Pancreas (tissue), 10 donors: ENCODE results near the gene CPED1. TPM values are rescaled to one million over a fixed set of nuclear protein-coding genes. Genes with fewer than 3 reads are reported as not detected.

ENCODE experiments used
- ATAC-seq, 4 donors: fragments of 200-7000 bp; cut with Tn5 transposase; one replicate each; pipeline versions ENCODE4 v1.8.0 to v1.9.1; 2020; ENCODE audit warnings: mild to moderate bottlenecking in 4 of 4, moderate library complexity in 4 of 4
- DNase-seq, 6 donors: peaks; one replicate each; pipeline ENCODE4 v3.0.0-alpha.2; 2020
- FAIRE-seq: peaks from 2 replicates; lab custom pipeline; 2012; peaks lifted over from hg19 to GRCh38; lab: Jason Lieb, UNC
- H3K27ac ChIP-seq, 4 donors: fragments of 200-600 bp; sonication (generic); 1 replicate in 3 of 4; 2 replicates in 1 of 4; pipeline versions ENCODE4 v1.5.0 to v1.8.0; 2020
- H3K27me3 ChIP-seq, 4 donors: fragments of 200-600 bp; one replicate each; pipeline ENCODE4 v1.8.0; 2021
- H3K36me3 ChIP-seq, 3 donors: fragments of 200-600 bp; sonication (generic) in 1 of 3; one replicate each; pipeline versions ENCODE4 v1.5.0 to v1.8.0; 2020 to 2021
- H3K4me1 ChIP-seq, 3 donors: fragments of 200-600 bp; one replicate each; pipeline ENCODE4 v1.8.0; 2021
- H3K4me3 ChIP-seq, 4 donors: fragments of 200-600 bp; sonication (generic) in 2 of 4; one replicate each; pipeline versions ENCODE4 v1.5.0 to v1.8.0; 2020 to 2021
- H3K9me3 ChIP-seq, 4 donors: fragments of 200-600 bp; one replicate each; pipeline ENCODE4 v1.8.0; 2021
- WGBS, 2 donors: extraction: QIAGEN DNeasy Blood & Tissue Kit; methylation state at CpG; one replicate each; pipeline ENCODE4 v1.1.7; 2013; 5-methylcytosine and 5-hydroxymethylcytosine counted together
- intact Hi-C, 3 donors: fragments of 100-400 bp; cut with DNase I; formaldehyde crosslinking; loops; one replicate each; pipeline versions ENCODE4 v1.11.1 to v1.14.2; 2022
- polyA plus RNA-seq, 2 donors: library from polyadenylated mRNA; stranded (reverse); fragments of 200-250 nt; gene quantifications; one replicate each; pipeline ENCODE4 v1.2.3, GENCODE V29; 2013
- total RNA-seq, 6 donors: library from RNA; stranded (reverse); fragmentation: NEBNext Ultra II Directional in 4 of 6; extraction: Animal tissue kit (Norgen Biotek cat#: 25700) in 4 of 6; gene quantifications; one replicate each; pipeline versions ENCODE4 v1.2.1 to v1.2.4, GENCODE V29; 2021 to 2023
- TF ChIP-seq, protein P1 (sequence below), 4 donors: fragments of 200-600 bp; sonication (generic) in 3 of 4; IDR thresholded peaks; one replicate each; pipeline versions ENCODE4 v1.5.0 to v1.8.0; 2021; ENCODE audit warnings: antibody characterized with exemption in 4 of 4
- donor health status: healthy with polysubstance abuse.
- donor health status: DM: no; HTN: no; CAD: no; lungs with moderate emphysema.
- donor health status: DM: no; HTN: no; CAD: no.
- donor health status: control.
- donor health status: control.
- donor health status: Bipolar disorder and iron deficiency.
- donor health status: DM: yes; HTN: yes; CAD: no.
- donor health status: DM: no; HTN: no; CAD: no.
- donor health status: DM: no; HTN: no; CAD: no.
- donor health status: DM: yes; HTN: yes; CAD: no.

Gene CPED1
- total and polyA plus RNA-seq, 8 donors, result 0.57 to 6.1 (median 1.3) TPM

DNA sequence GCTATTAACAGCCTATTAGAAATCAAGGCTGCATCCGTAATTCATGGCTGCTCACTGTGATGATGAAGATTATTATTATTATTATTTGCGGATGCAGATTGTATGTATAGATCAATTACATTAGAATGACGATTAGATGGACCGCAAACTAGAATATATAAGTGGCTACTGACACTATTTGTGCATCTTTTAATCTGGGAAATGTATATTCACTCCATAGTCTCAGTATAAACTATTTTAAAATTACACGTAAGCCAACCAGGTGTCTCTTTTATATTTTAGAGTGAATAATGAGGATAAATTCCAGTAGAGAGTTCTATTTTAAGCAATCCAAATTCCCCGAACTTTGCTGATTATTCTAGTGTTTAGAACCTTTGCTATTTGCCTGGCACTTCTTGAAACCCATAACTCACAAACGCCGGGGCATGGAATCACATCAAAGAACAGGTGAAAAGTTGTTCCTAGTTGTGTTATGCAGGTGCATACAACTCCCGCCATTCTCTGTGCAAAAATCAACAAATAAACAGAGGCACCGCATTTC, 38.4 kb upstream of the CPED1 start:
- Histone ChIP-seq H3K9me3 (no peaks in the 10 kb centered on the region), H3K4me3 (peak overlapping the region; percentile 22 to 62 (median 44)), H3K36me3 (peaks cover 0 to 11% (median under 1%) of the 10 kb centered on the region in 3 donors), H3K27me3 (no peaks in the 10 kb centered on the region), H3K27ac (peak overlapping the region in 3 of 4 donors; percentile 91 to 94 (median 93)), H3K4me1 (peaks cover 8 to 18% (median 18%) of the 10 kb centered on the region in 3 donors)
- ATAC-seq (no peak), FAIRE-seq (no peak), DNase-seq (no peak)
- 1% methylated on average over 10 of the region's 10 CpGs for WGBS, 2 donors
- intact Hi-C loops, result loop anchor here in 1 of 3 donors (10.0 kb wide), 1 partner anchor 155 kb away; no protein-coding TSS in a partner anchor
- TF ChIP-seq, protein P1, sequence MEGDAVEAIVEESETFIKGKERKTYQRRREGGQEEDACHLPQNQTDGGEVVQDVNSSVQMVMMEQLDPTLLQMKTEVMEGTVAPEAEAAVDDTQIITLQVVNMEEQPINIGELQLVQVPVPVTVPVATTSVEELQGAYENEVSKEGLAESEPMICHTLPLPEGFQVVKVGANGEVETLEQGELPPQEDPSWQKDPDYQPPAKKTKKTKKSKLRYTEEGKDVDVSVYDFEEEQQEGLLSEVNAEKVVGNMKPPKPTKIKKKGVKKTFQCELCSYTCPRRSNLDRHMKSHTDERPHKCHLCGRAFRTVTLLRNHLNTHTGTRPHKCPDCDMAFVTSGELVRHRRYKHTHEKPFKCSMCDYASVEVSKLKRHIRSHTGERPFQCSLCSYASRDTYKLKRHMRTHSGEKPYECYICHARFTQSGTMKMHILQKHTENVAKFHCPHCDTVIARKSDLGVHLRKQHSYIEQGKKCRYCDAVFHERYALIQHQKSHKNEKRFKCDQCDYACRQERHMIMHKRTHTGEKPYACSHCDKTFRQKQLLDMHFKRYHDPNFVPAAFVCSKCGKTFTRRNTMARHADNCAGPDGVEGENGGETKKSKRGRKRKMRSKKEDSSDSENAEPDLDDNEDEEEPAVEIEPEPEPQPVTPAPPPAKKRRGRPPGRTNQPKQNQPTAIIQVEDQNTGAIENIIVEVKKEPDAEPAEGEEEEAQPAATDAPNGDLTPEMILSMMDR (IDR thresholded peaks at IDR 0.05), result no peak

DNA sequence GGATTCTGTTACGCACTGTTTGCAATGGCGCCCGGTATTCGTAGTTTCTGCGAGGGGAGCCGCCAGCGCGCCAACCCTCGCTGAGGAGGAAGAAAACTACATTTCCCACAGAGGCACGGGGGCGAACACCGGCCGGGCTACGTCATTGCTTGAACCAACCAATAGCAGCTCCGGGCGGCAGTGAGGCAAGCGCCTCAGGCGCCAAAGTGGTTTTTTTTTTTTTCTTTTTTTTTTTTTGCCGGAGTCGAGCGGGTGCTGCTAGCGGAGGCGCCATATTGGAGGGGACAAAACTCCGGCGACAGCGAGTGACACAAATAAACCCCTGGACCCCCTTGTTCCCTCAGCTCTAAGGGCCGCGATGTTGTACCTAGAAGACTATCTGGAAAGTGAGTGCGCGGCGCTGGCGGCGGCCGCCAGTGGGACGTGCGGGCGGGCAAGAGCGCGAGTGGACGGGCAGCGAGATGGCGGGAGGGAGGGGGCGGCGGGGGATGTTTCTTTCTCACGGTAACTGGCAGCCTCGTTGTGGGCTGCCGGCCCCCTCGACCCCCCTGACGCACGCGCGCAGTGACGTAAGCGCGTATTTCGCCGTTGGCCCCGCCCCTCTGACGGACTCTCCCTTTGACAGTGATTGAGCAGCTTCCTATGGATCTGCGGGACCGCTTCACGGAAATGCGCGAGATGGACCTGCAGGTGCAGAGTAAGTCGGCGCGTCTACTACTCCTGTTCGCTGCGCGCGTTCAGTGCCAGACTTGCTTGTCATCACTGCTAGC, 37.8 kb upstream of the CPED1 start, which contains the start of gene ING3:
Gene ING3 (plus strand): TSS at position 239 of the 770 bp plus-strand sequence. CDS start 120 bp downstream, at position 359.
- 0 to 1% methylated on average over 69 to 71 of the region's 71 CpGs for WGBS, 2 donors
- no peaks in the 10 kb centered on the region for H3K9me3 ChIP-seq
- intact Hi-C loops, result no loop called here
- peaks cover 0 to 18% (median 7%) of the 10 kb centered on the region in 3 donors for H3K36me3 ChIP-seq
- FAIRE-seq, result peak; percentile 97
- H3K4me1 ChIP-seq, result peaks cover 8 to 18% (median 18%) of the 10 kb centered on the region in 3 donors
- TF ChIP-seq, protein P1 (IDR thresholded peaks at IDR 0.05), result no peak
- peak; percentile 96 to 98 (median 97) for DNase-seq
- ATAC-seq, result peak; percentile 94 to 98 (median 97)
- H3K27me3 ChIP-seq, result no peaks in the 10 kb centered on the region
- H3K27ac ChIP-seq, result peak within 1 kb of the TSS; percentile 91 to 95 (median 94)
- peak within 1 kb of the TSS; percentile 33 to 62 (median 52) for H3K4me3 ChIP-seq

DNA sequence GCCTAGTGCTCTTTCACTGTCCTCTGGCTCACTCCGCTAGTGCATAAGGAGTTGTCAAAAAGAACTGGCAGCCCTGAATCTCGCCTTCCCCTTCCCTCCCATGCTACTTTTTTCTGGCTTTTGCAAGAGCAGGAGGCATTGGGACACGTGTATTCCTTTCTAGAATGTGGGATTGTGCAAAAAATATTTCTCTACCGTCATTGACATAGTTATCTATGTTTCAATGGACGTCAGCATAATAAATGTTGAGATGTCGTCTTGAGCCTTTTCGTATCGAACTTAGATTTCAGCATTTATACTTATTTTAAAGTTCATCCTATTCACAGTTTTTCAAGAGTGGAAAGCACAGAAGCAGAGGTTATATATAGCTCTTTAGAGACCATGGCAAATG, 37.2 kb upstream of the CPED1 start:
- TF ChIP-seq, protein P1 (IDR thresholded peaks at IDR 0.05), result no peak
- no peak for DNase-seq
- no peak for FAIRE-seq
- Histone ChIP-seq H3K9me3 (no peaks in the 10 kb centered on the region), H3K36me3 (peaks cover 0 to 24% (median 9%) of the 10 kb centered on the region in 3 donors), H3K4me1 (peaks cover 8 to 18% (median 18%) of the 10 kb centered on the region in 3 donors), H3K27ac (peak overlapping the region; percentile 91 to 95 (median 94)), H3K27me3 (no peaks in the 10 kb centered on the region), H3K4me3 (peak overlapping the region; percentile 33 to 62 (median 52))
- ATAC-seq, result no peak
- intact Hi-C loops, result no loop called here
- 1 to 4% methylated on average over 8 of the region's 8 CpGs for WGBS, 2 donors

DNA sequence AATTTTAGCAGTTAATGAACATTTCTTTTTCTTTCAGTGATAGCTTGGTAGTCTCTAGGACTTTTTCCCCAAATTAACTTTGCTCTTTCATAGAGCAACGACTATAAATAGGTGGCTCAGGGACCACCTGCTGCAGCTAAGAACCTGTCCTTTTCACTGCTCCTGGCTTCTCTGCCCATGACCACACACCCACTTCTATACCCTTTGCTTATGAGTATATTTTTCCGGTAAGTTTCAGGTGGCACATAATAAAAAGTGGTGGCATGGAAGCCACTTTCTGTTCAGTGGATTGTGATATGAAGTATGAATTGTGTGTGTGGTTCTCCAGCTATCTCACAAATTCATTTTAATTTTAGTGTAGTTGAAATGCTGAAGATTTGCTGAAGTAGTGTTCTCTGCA, 36.7 kb upstream of the CPED1 start:
- no peak for FAIRE-seq
- H3K4me3 ChIP-seq, result peak overlapping the region in 2 of 4 donors; percentile 54 to 62
- 46 to 51% methylated on average over 2 of the region's 2 CpGs for WGBS, 2 donors

More for the DNA sequence above, 36.7 kb upstream of the CPED1 start:
- peaks cover 8 to 18% (median 18%) of the 10 kb centered on the region in 3 donors for H3K4me1 ChIP-seq
- intact Hi-C loops, result no loop called here
- H3K27me3 ChIP-seq, result no peaks in the 10 kb centered on the region
- TF ChIP-seq, protein P1 (IDR thresholded peaks at IDR 0.05), result no peak
- H3K9me3 ChIP-seq, result no peaks in the 10 kb centered on the region
- H3K27ac ChIP-seq, result no peak overlapping the region
- peaks cover 0 to 29% (median 9%) of the 10 kb centered on the region in 3 donors for H3K36me3 ChIP-seq
- ATAC-seq (no peak), DNase-seq (no peak)
